OCI-LY1 (cell line): Measurements from ENCODE around the gene KBTBD2.

Experiments
- H2AFZ ChIP-seq: fragments of 200-600 bp; sonication (generic), shearing (Covaris generic); 2 replicates; pipeline ENCODE4 v1.6.0; 2014; ENCODE audit warnings: antibody characterized with exemption, mild to moderate bottlenecking, low read length
- H3F3A ChIP-seq: fragments of 200-600 bp; sonication (generic), shearing (Covaris generic); 2 replicates; pipeline ENCODE4 v1.6.0; 2014; ENCODE audit warnings: mild to moderate bottlenecking, antibody characterized with exemption, low read length, moderate library complexity; ENCODE audit not compliant: insufficient read depth
- H3K27ac ChIP-seq: fragments of 200-600 bp; sonication (generic); 2 replicates; pipeline ENCODE4 v1.5.1; 2014; ENCODE audit warnings: low read length, mixed run types, mild to moderate bottlenecking, low read depth; ENCODE audit not compliant: poor library complexity, severe bottlenecking
- H3K27me3 ChIP-seq: fragments of 200-600 bp; sonication (generic); 2 replicates; pipeline ENCODE4 v1.6.0; 2014; ENCODE audit warnings: antibody characterized with exemption, mild to moderate bottlenecking, low read length, moderate library complexity; ENCODE audit not compliant: insufficient read depth
- H3K36me3 ChIP-seq: fragments of 200-600 bp; sonication (generic); 2 replicates; pipeline ENCODE4 v1.6.1; 2014; ENCODE audit warnings: mild to moderate bottlenecking, antibody characterized with exemption, low read length, moderate library complexity, mixed read lengths; ENCODE audit not compliant: insufficient read depth
- H3K4me1 ChIP-seq: fragments of 200-600 bp; sonication (generic); 2 replicates; pipeline ENCODE4 v1.5.1; 2014; ENCODE audit warnings: mild to moderate bottlenecking, low read length, moderate library complexity; ENCODE audit not compliant: insufficient read depth, severe bottlenecking
- H3K4me2 ChIP-seq: fragments of 200-600 bp; sonication (generic), shearing (Covaris generic); 2 replicates; pipeline ENCODE4 v1.6.1; 2014; ENCODE audit warnings: low read length
- H3K4me3 ChIP-seq: fragments of 200-600 bp; sonication (generic); 2 replicates; pipeline ENCODE4 v1.5.1; 2014; ENCODE audit warnings: low read length, low read depth, mild to moderate bottlenecking, mixed read lengths; ENCODE audit not compliant: poor library complexity, severe bottlenecking
- H3K79me2 ChIP-seq: fragments of 200-600 bp; shearing (Covaris generic); 2 replicates; pipeline ENCODE4 v1.6.1; 2016; ENCODE audit warnings: mixed run types, low read length, mixed read lengths; ENCODE audit not compliant: insufficient read depth
- H3K9ac ChIP-seq: fragments of 200-600 bp; sonication (generic), shearing (Covaris generic); 2 replicates; pipeline ENCODE4 v1.6.1; 2014; ENCODE audit warnings: mild to moderate bottlenecking, low read length, mixed read lengths
- H3K9me2 ChIP-seq: fragments of 200-600 bp; sonication (generic), shearing (Covaris generic); 2 replicates; pipeline ENCODE4 v1.6.1; 2014; ENCODE audit warnings: low read depth, mild to moderate bottlenecking, low read length, mixed read lengths
- H3K9me3 ChIP-seq: fragments of 200-600 bp; shearing (Covaris generic); 2 replicates; pipeline ENCODE4 v1.6.1; 2014; ENCODE audit warnings: low read length, mixed read lengths
- H4K20me1 ChIP-seq: fragments of 200-600 bp; sonication (generic), shearing (Covaris generic); 2 replicates; pipeline ENCODE4 v1.6.0; 2016; ENCODE audit warnings: mild to moderate bottlenecking, low read length; ENCODE audit not compliant: insufficient read depth
- CTCF ChIP-seq: fragments of 200-600 bp; sonication (generic), shearing (Covaris generic); IDR thresholded peaks from 2 replicates; pipeline ENCODE4 v1.5.1; 2017; ENCODE audit warnings: mild to moderate bottlenecking, antibody characterized with exemption, low read length, moderate library complexity, mixed read lengths
- EZH2 ChIP-seq: fragments of 200-600 bp; sonication (generic), shearing (Covaris generic); IDR thresholded peaks from 2 replicates; pipeline ENCODE4 v1.8.0; 2017; ENCODE audit warnings: borderline replicate concordance, mixed run types, mild to moderate bottlenecking, antibody characterized with exemption, low read length, moderate library complexity, mixed read lengths

KBTBD2 gene

GRCh38 chr7:32871624-32872371, 19.8 kb downstream of the KBTBD2 start:
- Histone ChIP-seq H3K4me3 (no peak overlapping the region), H2AFZ (no peak overlapping the region), H3K9me3 (no peaks in the 10 kb centered on the region), H3K79me2 (no peaks in the 10 kb centered on the region), H3K9ac (no peak overlapping the region), H3K4me1 (no peaks in the 10 kb centered on the region), H3K4me2 (no peak overlapping the region), H4K20me1 (no peaks in the 10 kb centered on the region), H3K36me3 (peaks cover 78% of the 10 kb centered on the region), H3K9me2 (no peaks in the 10 kb centered on the region), H3F3A (no peaks in the 10 kb centered on the region), H3K27ac (no peak overlapping the region), H3K27me3 (no peaks in the 10 kb centered on the region)
- TF ChIP-seq EZH2 (no peak), CTCF (no peak)

- Histone ChIP-seq H3K4me1 (no peaks in the 10 kb centered on the region), H3K9me3 (no peaks in the 10 kb centered on the region), H3K27me3 (no peaks in the 10 kb centered on the region), H3K27ac (no peak overlapping the region), H3K9ac (no peak overlapping the region), H3K79me2 (no peaks in the 10 kb centered on the region), H3K4me2 (no peak overlapping the region), H3F3A (no peaks in the 10 kb centered on the region), H4K20me1 (no peaks in the 10 kb centered on the region), H3K36me3 (peaks cover 76% of the 10 kb centered on the region), H2AFZ (no peak overlapping the region), H3K9me2 (no peaks in the 10 kb centered on the region), H3K4me3 (no peak overlapping the region)
- TF ChIP-seq EZH2 (no peak), CTCF (no peak)
These were observed 21.3 kb downstream of the KBTBD2 start for GRCh38 chr7:32870298-32870697.

- H3K79me2 ChIP-seq = no peaks in the 10 kb centered on the region
- no peak overlapping the region for H2AFZ ChIP-seq
- H3K4me3 ChIP-seq = no peak overlapping the region
- no peaks in the 10 kb centered on the region for H3K27me3 ChIP-seq
- no peak overlapping the region for H3K4me2 ChIP-seq
- H3K9me3 ChIP-seq = no peaks in the 10 kb centered on the region
- peaks cover 70% of the 10 kb centered on the region for H3K36me3 ChIP-seq
- H3K4me1 ChIP-seq = no peaks in the 10 kb centered on the region
- no peaks in the 10 kb centered on the region for H3F3A ChIP-seq
- no peaks in the 10 kb centered on the region for H4K20me1 ChIP-seq
- no peak overlapping the region for H3K9ac ChIP-seq
- H3K27ac ChIP-seq = no peak overlapping the region
- TF ChIP-seq EZH2 (no peak), CTCF (no peak)
- no peaks in the 10 kb centered on the region for H3K9me2 ChIP-seq
These were observed 21.8 kb downstream of the KBTBD2 start for GRCh38 chr7:32869716-32870115.
